MM.1S (cell line): ENCODE results near the gene PANX3.

Experiments
- DNase-seq: peaks from one replicate; pipeline ENCODE4 v3.0.0-alpha.2; 2015
- H2AFZ ChIP-seq: fragments of 300-600 bp; sonication (generic); 2 replicates; pipeline ENCODE4 v1.6.0; 2016; ENCODE audit warnings: antibody characterized with exemption, low read length
- H3F3A ChIP-seq: fragments of 300-600 bp; sonication (generic); 2 replicates; pipeline ENCODE4 v1.6.1; 2016; ENCODE audit warnings: mild to moderate bottlenecking, antibody characterized with exemption, low read length, moderate library complexity, mixed read lengths; ENCODE audit not compliant: insufficient read depth
- H3K27ac ChIP-seq: fragments of 300-600 bp; sonication (generic); 2 replicates; pipeline ENCODE4 v1.5.1; 2016; ENCODE audit warnings: mild to moderate bottlenecking, low read length
- H3K27me3 ChIP-seq: fragments of 300-600 bp; sonication (generic); replicated peaks from 2 replicates; pipeline ENCODE4 v1.6.0; 2016; ENCODE audit warnings: low read length; ENCODE audit not compliant: insufficient read depth
- H3K36me3 ChIP-seq: fragments of 300-600 bp; sonication (generic); replicated peaks from 2 replicates; pipeline ENCODE4 v1.6.1; 2016; ENCODE audit warnings: mild to moderate bottlenecking, low read length, mixed read lengths; ENCODE audit not compliant: insufficient read depth
- H3K4me1 ChIP-seq: fragments of 300-600 bp; sonication (generic); 2 replicates; pipeline ENCODE4 v1.6.1; 2016; ENCODE audit warnings: low read length, mixed read lengths
- H3K4me2 ChIP-seq: fragments of 300-600 bp; sonication (generic); 2 replicates; pipeline ENCODE4 v1.6.0; 2016; ENCODE audit warnings: low read depth, low read length
- H3K4me3 ChIP-seq: fragments of 300-600 bp; sonication (generic); 2 replicates; pipeline ENCODE4 v1.5.1; 2016; ENCODE audit warnings: low read length, mixed read lengths
- H3K79me2 ChIP-seq: fragments of 300-600 bp; sonication (generic); 2 replicates; pipeline ENCODE4 v1.6.1; 2016; ENCODE audit warnings: mixed run types, low read length, mixed read lengths
- H3K9ac ChIP-seq: fragments of 300-600 bp; sonication (generic); 2 replicates; pipeline ENCODE4 v1.6.1; 2016; ENCODE audit warnings: low read length, mixed read lengths
- H3K9me2 ChIP-seq: fragments of 300-600 bp; sonication (generic); replicated peaks from 2 replicates; pipeline ENCODE4 v1.6.1; 2016; ENCODE audit warnings: mild to moderate bottlenecking, low read length, mixed read lengths; ENCODE audit not compliant: insufficient read depth
- H3K9me3 ChIP-seq: fragments of 300-600 bp; sonication (generic); replicated peaks from 2 replicates; pipeline ENCODE4 v1.6.1; 2016; ENCODE audit warnings: mild to moderate bottlenecking, low read length, mixed read lengths; ENCODE audit not compliant: insufficient read depth
- H4K20me1 ChIP-seq: fragments of 300-600 bp; sonication (generic); 2 replicates; pipeline ENCODE4 v1.6.1; 2016; ENCODE audit warnings: mild to moderate bottlenecking, low read length, moderate library complexity, mixed read lengths; ENCODE audit not compliant: insufficient read depth
- CTCF ChIP-seq: fragments of 300-600 bp; sonication (generic); IDR thresholded peaks from 2 replicates; pipeline ENCODE4 v1.5.1; 2016; ENCODE audit warnings: antibody characterized with exemption, low read length, mixed read lengths
- EZH2 ChIP-seq: fragments of 300-600 bp; sonication (generic); optimal IDR thresholded peaks from 2 replicates; pipeline ENCODE3; 2017; ENCODE audit warnings: low read depth, mild to moderate bottlenecking, antibody characterized with exemption, low read length, mixed read lengths
- EZH2phosphoT487 ChIP-seq: fragments of 300-600 bp; sonication (generic); IDR thresholded peaks from 2 replicates; pipeline ENCODE4 v1.6.1; 2018; ENCODE audit warnings: antibody characterized with exemption, low read length

PANX3 gene

GRCh38 chr11:124577716-124578427, 33.4 kb upstream of the PANX3 start:
- no peak overlapping the region for H2AFZ ChIP-seq
- no peak overlapping the region for H3K27ac ChIP-seq
- no peaks in the 10 kb centered on the region for H3F3A ChIP-seq
- no peaks in the 10 kb centered on the region for H3K36me3 ChIP-seq
- no peaks in the 10 kb centered on the region for H3K4me1 ChIP-seq
- no peak overlapping the region for H3K4me3 ChIP-seq
- no peaks in the 10 kb centered on the region for H3K9me3 ChIP-seq
- H3K9ac ChIP-seq: no peak overlapping the region
- H4K20me1 ChIP-seq: no peaks in the 10 kb centered on the region
- no peaks in the 10 kb centered on the region for H3K27me3 ChIP-seq
- TF ChIP-seq EZH2: no peak
- no peak for TF ChIP-seq EZH2phosphoT487
- no peak for TF ChIP-seq CTCF
- no peak overlapping the region for H3K4me2 ChIP-seq
- no peaks in the 10 kb centered on the region for H3K79me2 ChIP-seq
- H3K9me2 ChIP-seq: no peaks in the 10 kb centered on the region
- no peak for DNase-seq

GRCh38 chr11:124578761-124579160, 32.5 kb upstream of the PANX3 start:
- TF ChIP-seq EZH2 (no peak), EZH2phosphoT487 (no peak), CTCF (no peak)
- Histone ChIP-seq H2AFZ (no peak overlapping the region), H3K9ac (no peak overlapping the region), H3K4me3 (no peak overlapping the region), H3K4me1 (no peaks in the 10 kb centered on the region), H3K27me3 (no peaks in the 10 kb centered on the region), H3F3A (no peaks in the 10 kb centered on the region), H3K9me2 (no peaks in the 10 kb centered on the region), H3K36me3 (no peaks in the 10 kb centered on the region), H3K79me2 (no peaks in the 10 kb centered on the region), H3K9me3 (no peaks in the 10 kb centered on the region), H3K4me2 (no peak overlapping the region), H3K27ac (no peak overlapping the region), H4K20me1 (no peaks in the 10 kb centered on the region)
- DNase-seq: no peak

GRCh38 chr11:124581817-124582216, 29.4 kb upstream of the PANX3 start:
- H3K79me2 ChIP-seq: no peaks in the 10 kb centered on the region
- H4K20me1 ChIP-seq: no peaks in the 10 kb centered on the region
- H3K36me3 ChIP-seq: no peaks in the 10 kb centered on the region
- no peak for DNase-seq
- H3K9me2 ChIP-seq: no peaks in the 10 kb centered on the region
- H2AFZ ChIP-seq: no peak overlapping the region
- no peaks in the 10 kb centered on the region for H3F3A ChIP-seq
- no peak overlapping the region for H3K4me2 ChIP-seq
- H3K4me3 ChIP-seq: no peak overlapping the region
- TF ChIP-seq EZH2phosphoT487 (no peak), EZH2 (no peak)
- no peak overlapping the region for H3K27ac ChIP-seq
- H3K4me1 ChIP-seq: no peaks in the 10 kb centered on the region
- H3K9me3 ChIP-seq: no peaks in the 10 kb centered on the region
- H3K9ac ChIP-seq: no peak overlapping the region
- H3K27me3 ChIP-seq: no peaks in the 10 kb centered on the region

GRCh38 chr11:124582565-124582964, 28.7 kb upstream of the PANX3 start:
- no peaks in the 10 kb centered on the region for H3K36me3 ChIP-seq
- H3K27ac ChIP-seq: no peak overlapping the region
- no peaks in the 10 kb centered on the region for H3K79me2 ChIP-seq
- H3F3A ChIP-seq: no peaks in the 10 kb centered on the region
- no peaks in the 10 kb centered on the region for H3K27me3 ChIP-seq
- no peak overlapping the region for H3K4me3 ChIP-seq
- no peak overlapping the region for H2AFZ ChIP-seq
- H3K9ac ChIP-seq: no peak overlapping the region
- H3K4me2 ChIP-seq: no peak overlapping the region
- no peaks in the 10 kb centered on the region for H3K9me3 ChIP-seq
- H3K4me1 ChIP-seq: no peaks in the 10 kb centered on the region
- TF ChIP-seq EZH2 (no peak), CTCF (no peak), EZH2phosphoT487 (no peak)
- no peak for DNase-seq
- no peaks in the 10 kb centered on the region for H3K9me2 ChIP-seq
- H4K20me1 ChIP-seq: no peaks in the 10 kb centered on the region
